HG03457 (cell line): ENCODE measurements around the gene CLCN2.
A peak's percentile ranks its signal among the peaks of the same experiment; 100 is the strongest.

Experiments used
- ATAC-seq: cut with Tn5 transposase; IDR thresholded peaks from one replicate; pipeline ENCODE4 v1.9.1; 2021; ENCODE audit warnings: moderate number of reproducible peaks; ENCODE audit not compliant: unreplicated experiment

CLCN2 gene

DNA sequence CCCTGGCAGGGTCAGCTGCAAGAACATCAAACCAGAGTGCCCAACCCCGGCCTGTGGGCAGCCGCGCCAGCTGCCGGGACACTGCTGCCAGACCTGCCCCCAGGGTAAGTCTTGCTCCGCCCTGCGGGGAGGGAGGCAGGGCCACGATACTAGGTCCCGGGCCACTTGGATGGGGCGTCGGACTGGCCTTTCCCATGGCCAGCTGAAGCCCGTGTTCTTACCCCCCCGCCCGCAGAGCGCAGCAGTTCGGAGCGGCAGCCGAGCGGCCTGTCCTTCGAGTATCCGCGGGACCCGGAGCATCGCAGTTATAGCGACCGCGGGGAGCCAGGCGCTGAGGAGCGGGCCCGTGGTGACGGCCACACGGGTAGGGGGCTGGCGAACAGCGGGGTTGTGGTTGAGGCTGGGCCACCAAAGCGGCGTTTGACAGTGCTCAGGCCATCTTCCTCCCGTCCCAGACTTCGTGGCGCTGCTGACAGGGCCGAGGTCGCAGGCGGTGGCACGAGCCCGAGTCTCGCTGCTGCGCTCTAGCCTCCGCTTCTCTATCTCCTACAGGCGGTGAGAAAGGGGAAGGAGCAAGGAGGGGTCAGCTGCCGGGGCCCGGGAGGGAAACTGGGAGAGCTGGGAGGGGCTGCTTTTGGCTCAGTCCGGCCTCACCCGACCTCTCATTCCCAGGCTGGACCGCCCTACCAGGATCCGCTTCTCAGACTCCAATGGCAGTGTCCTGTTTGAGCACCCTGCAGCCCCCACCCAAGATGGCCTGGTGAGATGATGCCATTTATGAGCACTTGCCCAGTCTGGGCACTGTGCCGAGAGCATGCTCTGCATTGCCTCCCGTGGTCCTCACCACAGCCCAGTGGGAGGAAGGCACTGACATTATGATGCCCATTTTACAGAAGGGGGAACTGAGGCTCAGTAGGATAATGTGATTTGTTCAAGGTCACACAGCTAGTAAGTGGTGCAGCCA lies 20.1 kb upstream of the CLCN2 start:
- no peak for ATAC-seq

DNA sequence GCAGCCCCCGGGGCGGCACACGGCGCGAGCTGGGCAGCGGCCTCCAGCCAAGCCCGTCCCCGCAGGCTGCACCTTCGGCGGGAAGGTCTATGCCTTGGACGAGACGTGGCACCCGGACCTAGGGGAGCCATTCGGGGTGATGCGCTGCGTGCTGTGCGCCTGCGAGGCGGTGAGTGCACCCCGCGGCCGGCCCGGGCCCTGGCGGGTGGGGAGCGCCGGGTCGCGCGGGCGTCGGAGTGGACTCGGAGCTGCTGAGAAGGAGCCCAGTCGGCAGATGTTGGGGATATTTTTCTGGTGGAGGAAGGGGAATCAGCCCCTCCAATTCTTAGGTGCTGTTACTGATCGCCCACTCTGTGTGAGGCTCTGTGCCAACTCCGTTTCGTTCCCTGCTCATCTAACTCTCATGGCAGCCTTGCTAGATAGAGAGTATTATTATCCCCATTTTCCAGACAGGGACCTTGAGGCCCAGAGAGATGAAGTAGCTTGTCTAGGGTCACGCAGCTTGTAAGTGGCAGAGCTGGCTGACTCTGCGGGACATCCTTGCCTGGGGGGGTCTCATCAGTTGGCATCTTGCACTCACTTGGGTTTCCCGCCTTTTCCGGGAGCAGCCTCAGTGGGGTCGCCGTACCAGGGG lies 19.3 kb upstream of the CLCN2 start:
- ATAC-seq: no peak

DNA sequence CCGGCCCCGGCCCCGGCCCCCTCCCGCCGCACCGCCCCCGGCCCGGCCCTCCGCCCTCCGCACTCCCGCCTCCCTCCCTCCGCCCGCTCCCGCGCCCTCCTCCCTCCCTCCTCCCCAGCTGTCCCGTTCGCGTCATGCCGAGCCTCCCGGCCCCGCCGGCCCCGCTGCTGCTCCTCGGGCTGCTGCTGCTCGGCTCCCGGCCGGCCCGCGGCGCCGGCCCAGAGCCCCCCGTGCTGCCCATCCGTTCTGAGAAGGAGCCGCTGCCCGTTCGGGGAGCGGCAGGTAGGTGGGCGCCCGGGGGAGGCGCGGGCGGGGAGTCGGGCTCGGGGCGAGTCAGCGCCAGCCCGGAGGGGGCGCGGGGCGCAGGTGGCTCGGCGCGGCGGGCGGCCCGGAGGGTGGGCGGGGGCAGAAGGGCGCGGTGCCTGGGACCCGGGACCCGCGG lies 18.8 kb upstream of the CLCN2 start:
- no peak for ATAC-seq

DNA sequence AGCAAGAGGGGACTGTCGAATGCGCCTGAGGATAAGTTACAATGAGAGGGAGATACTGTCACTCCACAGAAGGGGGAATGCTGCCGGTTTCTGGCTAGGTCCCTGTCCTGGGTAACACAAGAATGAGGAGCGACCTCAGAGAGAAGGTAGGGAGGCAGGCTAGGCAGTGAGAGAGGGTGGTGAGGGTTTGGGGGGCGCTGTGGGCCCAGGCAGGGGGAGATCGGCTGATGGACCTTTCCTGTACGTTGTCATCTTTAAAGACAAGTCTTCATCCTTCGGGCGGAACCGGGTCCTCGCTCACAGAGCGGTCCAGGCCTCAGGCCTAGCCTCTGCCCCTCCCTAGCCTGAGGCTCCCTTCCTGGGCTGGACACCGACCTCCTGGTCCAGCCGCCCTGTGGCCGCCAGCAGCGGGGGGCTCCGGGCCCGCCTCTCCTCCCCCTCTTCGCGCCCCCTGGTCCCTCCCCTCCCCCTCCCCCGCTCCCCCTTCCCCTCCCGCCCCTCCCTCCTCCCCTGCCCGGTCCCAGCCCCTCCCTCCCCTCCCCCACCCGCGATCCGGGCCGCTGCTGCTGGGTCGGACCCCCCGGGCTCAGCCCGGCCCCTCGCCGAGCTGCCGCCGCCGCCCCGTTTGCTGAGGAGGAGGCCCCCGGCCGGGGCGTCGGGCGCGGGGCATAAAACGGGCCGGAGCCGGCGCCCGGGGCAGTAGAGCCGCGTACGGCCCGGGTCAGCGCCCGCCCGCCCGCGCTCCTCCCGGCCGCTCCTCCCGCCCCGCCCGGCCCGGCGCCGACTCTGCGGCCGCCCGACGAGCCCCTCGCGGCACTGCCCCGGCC lies 18.2 kb upstream of the CLCN2 start, which contains the start of gene CHRD:
Gene CHRD, plus strand, starts transcription at position 697 of the 827 bp plus-strand sequence. CDS start 265 bp downstream, outside the sequence.
- ATAC-seq: no peak

DNA sequence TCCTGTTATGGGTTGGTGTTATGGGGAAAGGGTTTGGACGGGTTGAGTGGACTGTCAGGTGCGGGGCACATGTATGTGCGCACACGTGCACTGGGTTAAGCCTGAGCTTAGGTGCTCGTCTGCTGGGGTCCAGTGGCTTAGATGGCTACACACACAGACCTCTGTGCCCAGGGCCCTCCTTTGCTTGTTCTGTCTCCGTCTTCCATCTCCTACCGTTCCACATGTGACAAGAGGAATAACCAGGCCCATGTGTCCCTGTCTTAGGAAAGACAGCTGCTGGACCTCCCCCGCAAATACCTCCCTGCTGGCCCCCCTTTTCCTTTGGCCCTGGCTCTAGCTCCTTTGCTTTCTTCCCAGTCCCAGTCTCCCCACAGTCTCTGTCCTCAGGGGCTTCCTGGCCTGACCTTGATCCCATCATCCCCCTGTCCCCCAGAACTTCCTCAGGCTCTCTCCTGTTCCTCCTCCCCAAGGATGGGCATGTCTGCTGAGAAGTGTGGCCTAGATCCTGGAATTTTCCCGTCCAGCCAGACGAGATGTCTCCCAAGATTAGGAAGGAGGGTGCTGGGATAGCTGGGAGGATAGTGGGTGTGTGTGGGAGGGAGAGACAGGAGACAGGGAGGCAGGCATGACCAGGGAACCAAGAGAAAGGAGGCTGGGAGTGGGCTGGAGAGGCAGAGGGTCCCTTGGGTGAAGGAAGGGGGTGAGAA lies 17.4 kb upstream of the CLCN2 start:
- ATAC-seq: no peak

DNA sequence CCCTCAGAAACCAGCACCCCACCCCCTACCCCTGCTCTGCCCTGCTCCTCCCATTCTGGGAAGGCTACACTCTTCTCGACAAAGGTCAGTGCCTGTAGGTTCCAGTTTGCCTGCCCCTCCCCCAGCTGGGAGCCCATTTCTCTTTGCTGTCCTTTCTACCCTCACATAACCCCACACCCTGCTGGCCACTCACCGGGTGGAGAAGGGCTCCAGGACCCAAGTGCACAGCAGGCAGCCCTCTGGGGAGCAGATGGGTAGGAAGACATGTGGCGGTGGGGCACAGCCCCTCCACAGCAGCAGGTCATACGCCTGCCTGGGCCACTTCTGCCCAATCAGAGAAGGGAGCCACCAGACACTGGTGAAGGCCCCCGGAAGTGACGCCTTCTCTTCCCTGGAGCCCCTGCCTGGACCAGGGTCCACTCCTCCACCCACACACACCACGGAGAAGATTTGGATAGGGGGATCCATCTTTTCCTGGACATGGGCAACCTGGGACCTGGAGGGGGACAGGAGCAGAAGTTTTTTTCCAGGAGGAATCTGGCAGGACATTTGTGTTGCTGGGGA lies 16.6 kb upstream of the CLCN2 start, which contains the start of gene THPO:
Gene THPO, minus strand, starts transcription at position 326 of the 564 bp plus-strand sequence. CDS start 1,948 bp downstream, outside the sequence.
- no peak for ATAC-seq

DNA sequence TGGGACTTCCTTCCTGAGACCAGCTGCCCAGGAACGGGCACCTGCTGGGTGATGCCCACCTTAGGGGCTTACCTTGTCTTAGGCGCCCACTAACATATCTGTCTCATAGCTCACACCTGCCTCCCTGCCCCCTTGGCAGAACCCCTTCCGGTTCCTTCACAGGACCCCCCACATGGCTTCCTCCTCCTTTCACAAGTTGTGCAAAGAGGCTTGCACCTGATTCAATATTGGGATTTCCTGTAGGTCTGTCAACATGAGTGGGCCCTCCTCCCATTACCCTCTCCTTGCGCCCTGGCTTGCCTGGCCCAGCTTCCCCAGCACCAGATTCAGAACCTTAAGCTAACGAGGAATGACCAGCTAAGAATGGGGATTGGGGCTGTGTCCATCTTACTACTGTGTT lies 16.0 kb upstream of the CLCN2 start:
- no peak for ATAC-seq

DNA sequence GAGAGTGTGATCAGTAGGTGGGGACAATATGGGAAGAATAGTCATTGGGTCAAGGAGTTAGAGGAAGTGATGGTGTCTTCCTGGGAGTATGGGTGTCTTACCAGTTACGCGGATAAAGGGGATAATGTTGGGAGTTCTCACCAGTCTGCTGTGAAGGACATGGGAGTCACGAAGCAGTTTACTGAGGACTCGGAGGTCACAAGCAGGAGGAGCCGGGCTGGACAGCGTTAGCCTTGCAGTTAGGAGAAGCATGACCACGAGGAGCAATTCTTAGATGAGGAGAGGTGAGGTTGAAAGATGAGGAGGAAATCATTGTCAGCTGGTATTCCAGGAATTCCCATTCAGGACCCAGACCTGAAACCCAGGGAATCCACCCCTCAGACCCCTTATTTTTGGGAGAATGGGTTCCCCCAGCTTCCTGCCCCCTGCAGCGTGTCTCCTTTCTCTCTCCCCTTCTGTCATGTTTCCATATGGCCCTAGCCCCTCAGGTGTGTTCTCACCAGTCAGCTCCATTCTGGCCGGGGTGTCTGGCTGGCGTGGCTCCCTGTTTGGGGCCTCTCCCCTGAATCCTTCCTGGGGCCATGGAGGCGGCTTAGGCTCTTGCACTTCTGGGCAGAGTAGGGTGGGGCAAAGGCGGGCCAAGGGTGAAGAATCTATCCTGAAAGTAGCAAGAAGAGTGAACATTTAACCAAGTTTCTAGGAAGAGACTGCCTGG lies 14.5 kb upstream of the CLCN2 start:
- ATAC-seq: no peak

DNA sequence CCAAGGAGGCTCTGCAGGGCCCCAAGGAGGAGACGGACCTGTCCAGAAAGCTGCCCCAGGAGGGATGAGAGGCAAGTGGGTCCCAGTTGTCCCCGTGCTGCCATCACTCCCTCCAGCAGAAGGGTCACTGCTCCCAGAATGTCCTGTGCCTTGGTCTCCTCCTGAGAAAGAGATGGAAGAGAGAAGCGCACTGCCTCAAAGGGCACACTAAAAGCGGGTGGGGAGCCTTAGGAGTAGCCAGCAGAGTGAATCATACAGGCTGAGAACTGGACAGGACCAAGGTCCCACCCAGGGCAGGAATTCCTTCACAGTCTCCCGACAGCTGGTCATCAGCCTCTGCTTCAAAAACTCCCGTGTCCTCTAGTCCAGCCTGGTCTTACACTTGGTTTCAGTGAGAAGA lies 12.0 kb upstream of the CLCN2 start:
- no peak for ATAC-seq

DNA sequence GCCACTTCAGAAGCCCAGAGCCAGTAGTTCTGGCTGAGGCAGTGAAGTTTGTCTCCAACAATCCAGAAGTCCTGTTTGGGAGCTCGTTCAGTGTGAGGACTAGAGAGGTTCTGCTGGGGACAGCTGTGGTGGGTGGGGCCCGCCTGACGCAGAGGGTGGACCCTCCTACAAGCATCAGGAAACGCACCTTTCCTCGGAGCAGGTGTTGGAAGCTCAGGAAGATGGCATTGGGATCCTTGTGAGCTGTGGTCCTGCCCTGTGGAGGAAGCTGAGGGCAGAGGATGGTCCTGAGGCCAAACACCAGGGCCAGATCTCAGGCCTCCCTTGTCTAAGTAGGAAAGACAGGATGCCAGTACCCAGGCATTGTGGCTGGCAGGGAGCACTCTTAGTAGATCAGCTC lies 11.5 kb upstream of the CLCN2 start:
- no peak for ATAC-seq

DNA sequence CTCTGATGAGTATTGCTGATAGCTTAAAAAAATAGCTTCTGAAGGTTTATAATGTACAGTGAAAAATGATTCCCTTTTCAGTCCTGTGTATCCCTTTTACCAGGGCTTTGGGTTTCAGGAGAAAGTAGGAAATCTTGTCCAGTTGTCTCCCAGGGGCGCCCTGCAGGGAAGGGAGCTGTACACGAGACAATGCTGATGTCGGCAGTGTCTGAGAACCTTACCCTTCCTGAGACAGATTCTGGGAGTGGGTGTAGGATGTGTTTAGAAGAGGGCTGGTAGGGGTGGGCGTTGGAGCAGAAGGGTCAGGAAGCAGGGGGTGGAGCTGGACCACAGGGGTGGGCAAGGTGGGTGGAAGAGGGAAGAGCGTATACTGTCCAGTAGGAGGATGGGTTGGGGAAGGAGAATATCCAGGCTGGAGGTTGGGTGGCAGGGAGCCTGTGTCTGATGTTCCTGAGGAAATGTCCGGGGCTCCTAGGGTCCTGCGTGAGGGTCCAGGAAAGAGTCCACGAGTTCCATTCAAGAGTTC lies 11.0 kb upstream of the CLCN2 start:
- ATAC-seq: no peak

DNA sequence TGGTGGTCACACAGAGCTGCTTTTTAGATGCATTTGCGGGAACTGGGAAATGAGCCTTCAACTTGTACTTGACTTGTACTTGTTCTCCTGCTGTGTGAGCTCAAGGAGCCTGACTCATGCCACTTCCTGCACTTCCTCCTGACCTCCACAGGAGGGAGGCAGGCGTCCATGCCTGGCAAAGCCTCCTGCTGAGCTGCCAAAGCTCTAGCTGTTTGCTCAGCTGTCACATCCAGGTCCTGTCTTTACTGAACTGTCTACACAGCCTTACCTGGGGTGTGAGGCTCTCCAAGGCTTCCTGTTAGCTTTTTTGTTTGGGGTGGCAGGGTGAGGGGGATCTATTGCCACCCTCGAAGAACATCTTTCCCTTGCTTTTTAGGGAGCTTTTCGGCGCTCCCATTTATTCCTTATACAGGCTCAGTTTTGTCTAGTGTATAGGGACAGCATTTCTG lies 10.2 kb upstream of the CLCN2 start:
- no peak for ATAC-seq

DNA sequence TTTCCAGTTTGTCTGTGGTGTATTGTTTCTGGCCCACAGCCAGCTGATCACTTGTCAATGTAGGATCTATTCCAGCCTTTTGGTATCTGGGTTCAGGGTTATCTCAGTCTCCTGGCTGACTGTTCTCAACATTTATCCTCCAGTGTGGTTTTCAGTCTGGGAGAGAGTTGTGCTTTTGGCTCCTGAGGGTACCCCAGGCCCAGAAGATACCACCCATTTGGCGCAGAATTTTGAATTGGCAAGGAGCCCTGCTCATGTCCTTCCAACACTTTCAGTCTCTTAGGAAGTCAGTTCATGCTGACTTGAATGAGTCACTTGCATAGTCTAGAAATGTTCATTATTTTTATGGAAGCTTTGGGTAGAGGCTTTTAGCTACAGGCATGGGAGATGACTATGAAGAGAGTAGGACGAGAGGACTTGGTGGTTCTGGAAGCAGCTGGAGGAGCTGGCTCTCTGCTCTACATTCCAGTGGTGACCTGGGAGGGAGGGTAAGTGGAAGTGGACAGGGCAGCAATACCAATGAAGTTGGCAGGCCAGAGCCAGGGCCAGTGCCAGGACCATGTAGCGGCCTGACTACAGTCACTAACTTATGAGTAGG lies 7.3 kb upstream of the CLCN2 start:
- no peak for ATAC-seq

DNA sequence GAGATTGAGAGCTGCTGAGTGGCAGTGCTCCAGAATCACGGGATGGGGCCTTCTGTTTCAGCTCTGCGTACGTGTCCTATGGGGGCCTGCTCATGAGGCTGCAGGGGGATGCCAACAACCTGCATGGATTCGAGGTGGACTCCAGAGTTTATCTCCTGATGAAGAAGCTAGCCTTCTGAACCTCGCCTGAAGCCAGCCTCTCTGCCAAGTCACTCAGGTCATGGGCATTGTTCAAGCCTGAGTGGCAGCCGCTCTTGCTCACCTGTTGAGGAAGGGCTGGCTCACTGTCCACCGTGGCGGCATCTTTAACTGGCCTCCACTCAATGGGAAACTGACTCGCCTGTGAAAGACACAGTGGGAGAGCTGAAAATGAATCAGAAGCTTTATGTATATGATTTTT lies 6.7 kb upstream of the CLCN2 start:
- ATAC-seq: no peak

DNA sequence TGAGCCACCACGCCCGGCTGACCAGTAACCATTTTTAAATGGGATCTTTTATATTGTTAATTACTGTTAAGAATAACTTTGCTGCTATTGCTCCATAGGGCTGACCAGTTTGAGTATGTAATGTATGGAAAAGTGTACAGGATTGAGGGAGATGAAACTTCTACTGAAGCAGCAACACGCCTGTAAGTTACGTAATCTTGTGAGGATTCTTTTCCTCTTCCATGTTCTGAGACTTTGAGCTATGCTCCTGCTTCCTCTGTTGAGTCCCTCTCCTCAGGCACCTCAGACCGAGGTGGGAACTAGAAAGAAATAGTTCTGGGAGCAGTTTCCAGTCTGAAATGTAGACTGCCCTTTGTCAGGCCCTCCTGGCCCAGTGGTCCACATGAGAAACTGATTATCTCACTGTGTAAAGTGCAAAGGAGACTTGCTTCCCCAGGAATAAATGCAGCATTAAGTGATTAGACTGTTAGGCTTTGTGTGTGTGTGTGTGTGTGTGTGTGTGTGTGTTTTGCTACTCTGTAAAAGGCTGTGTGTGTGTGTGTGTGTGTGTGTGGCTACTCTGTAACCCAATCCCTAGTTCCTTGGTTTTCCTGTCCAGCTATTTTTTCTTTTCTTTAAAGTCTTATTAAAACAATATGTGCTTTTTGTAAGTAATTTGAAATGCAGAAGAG lies 5.3 kb upstream of the CLCN2 start:
- no peak for ATAC-seq

DNA sequence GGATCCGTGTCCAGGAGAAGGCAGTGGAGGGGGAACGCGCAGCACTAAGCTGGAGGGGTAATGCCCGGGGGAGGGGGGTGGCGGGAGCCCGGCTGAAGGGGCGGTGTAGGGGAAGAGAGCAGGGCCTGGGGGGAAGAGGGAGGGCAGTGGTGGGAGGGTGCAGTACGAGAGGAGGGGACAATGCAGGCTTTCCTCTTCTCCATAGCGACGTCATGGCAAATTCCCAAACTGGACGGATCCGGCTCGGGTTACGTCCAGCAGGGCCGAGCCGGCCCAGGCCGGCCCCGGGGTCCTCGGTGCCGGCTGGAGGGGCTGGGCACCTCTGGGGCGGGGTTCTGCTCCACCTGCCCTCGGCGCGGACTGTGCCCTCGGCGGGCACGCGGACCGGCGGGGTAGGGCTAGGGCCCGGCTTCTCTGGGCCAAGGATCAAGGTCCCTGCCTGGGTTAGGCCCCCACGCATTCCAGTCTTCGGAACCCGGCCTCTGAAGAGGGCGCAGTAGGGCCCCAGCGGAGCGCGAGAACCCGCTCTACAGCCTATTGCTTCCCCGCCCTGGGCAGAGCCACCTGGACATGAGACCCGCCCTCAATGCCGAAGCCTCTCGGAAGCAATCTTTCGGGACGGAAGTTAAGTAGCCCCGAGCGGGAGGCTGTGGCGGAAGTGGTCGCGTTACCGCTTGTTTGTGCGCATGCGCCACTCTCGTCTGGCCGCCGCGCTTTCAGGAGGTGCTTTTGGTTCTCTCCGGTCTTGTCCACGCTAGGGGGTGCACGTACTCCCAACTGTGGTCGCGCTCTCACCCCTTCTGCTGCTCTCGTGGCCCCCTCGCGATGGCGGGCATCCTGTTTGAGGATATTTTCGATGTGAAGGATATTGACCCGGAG lies 1.5 kb upstream of the CLCN2 start:
- peak; percentile 80 for ATAC-seq

DNA sequence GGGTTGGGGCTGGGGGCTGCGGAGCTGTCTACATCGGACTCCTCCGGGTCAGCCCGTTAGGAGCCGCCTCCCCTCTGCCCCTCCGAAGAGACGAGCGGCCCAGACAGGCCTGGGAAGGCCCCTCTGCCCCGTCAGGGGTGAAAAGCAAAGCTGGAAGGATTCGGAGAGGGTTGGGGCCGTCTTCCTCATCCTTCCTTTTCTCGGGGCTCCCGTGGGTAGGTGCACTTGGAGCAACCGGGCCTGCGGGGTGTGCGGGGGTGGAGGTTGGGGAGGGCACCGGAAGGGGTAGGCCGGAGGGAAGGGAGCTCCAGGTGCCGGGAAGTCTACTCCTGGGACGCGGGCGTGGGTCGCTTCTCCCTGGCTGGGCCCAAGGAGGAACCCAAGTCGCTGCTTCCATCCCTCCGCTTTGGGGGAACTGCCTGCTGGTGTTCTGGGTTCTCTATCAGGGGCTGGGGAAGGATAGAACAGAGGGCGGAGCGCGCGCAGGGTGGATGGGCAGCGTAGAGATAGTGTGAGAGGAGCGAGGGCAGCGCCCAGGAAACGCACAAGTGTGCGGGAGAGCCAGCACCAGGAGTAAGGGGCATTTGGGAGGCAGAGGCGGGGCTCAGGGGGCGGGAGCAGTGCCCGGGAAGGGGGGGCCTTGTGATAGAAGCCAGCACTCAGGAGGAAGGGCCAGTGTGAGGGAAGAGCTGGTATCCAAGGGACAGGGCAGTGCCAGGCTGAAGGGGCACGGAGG lies 695 bp upstream of the CLCN2 start:
- ATAC-seq: no peak
